Activated T-cell treated with anti-CD3 and anti-CD28 coated beads, Interleukin-2, amount 50 U/mL, for 24 hours (primary cell): ENCODE data around the gene FBXW7.

ENCODE experiments used
- DNase-seq: peaks from one replicate; pipeline ENCODE4 v3.0.0-alpha.2; 2020
- H3K27ac Mint-ChIP-seq: 2 replicates; pipeline ENCODE4 v1.8.0; 2020; ENCODE audit warnings: mild to moderate bottlenecking, mixed read lengths
- H3K27me3 Mint-ChIP-seq: 2 replicates; pipeline ENCODE4 v1.8.0; 2020; ENCODE audit warnings: mixed read lengths
- H3K36me3 Mint-ChIP-seq: 2 replicates; pipeline ENCODE4 v1.8.0; 2020; ENCODE audit warnings: low read depth, mixed read lengths
- H3K4me1 Mint-ChIP-seq: 2 replicates; pipeline ENCODE4 v1.8.0; 2020; ENCODE audit warnings: low read depth, mixed read lengths
- H3K4me3 Mint-ChIP-seq: 2 replicates; pipeline ENCODE4 v1.8.0; 2020; ENCODE audit warnings: mild to moderate bottlenecking, moderate library complexity, mixed read lengths
- H3K9me3 Mint-ChIP-seq: 2 replicates; pipeline ENCODE4 v1.8.0; 2020; ENCODE audit warnings: mixed read lengths

Gene FBXW7

DNA sequence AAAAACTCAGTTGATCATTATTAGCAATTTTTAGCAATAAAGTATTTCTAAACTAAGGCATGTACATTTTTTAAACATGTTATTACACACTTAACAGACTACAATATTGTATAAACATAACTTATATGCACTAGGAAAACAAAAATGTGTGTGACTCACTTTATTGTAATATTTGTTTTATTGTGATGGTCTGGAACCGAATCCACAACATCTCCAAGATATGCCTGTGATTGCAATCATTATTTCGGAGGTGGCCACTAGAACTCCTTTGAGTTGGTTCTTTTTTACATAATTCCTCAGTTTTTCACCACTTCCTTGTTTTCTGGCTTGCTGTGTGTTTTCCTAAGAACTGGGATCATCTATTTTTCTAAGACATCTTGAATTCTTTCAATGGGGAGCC is 53.7 kb downstream of the FBXW7 start:
- DNase-seq: no peak
- Mint-ChIP-seq H3K9me3 (peaks cover 5% of the 10 kb centered on the region), H3K4me3 (no peak overlapping the region), H3K4me1 (peaks cover 60% of the 10 kb centered on the region), H3K27me3 (no peaks in the 10 kb centered on the region), H3K36me3 (peaks cover 34% of the 10 kb centered on the region), H3K27ac (no peak overlapping the region)

GRCh38 chr4:152480901-152481300 is 55.0 kb downstream of the FBXW7 start:
- no peak overlapping the region for H3K27ac Mint-ChIP-seq
- peaks cover 5% of the 10 kb centered on the region for H3K9me3 Mint-ChIP-seq
- peaks cover 60% of the 10 kb centered on the region for H3K4me1 Mint-ChIP-seq
- H3K27me3 Mint-ChIP-seq: no peaks in the 10 kb centered on the region
- H3K4me3 Mint-ChIP-seq: no peak overlapping the region
- DNase-seq: no peak
- H3K36me3 Mint-ChIP-seq: peaks cover 35% of the 10 kb centered on the region

DNA sequence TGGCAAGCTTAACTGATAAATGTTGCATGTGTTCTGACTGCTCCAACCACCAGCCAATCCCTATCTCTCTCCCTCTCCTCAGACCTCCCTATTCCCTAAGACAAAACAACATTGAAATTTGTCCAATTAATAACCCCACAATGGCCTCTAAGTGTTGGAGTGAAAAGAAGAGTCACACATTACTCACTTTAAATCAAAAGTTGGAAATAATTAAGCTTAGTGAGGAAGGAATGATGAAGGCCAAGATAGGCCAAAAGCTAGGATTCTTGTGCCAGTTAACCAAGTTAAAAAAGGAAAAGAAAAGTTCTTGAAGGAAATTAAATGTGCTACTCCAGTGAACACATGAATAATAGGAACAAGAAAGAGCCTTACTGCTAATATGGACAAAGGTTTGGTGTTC is 55.6 kb downstream of the FBXW7 start:
- H3K36me3 Mint-ChIP-seq: peaks cover 35% of the 10 kb centered on the region
- no peak overlapping the region for H3K4me3 Mint-ChIP-seq
- no peaks in the 10 kb centered on the region for H3K27me3 Mint-ChIP-seq
- H3K9me3 Mint-ChIP-seq: peaks cover 5% of the 10 kb centered on the region
- DNase-seq: no peak
- H3K4me1 Mint-ChIP-seq: peaks cover 58% of the 10 kb centered on the region
- H3K27ac Mint-ChIP-seq: no peak overlapping the region

DNA sequence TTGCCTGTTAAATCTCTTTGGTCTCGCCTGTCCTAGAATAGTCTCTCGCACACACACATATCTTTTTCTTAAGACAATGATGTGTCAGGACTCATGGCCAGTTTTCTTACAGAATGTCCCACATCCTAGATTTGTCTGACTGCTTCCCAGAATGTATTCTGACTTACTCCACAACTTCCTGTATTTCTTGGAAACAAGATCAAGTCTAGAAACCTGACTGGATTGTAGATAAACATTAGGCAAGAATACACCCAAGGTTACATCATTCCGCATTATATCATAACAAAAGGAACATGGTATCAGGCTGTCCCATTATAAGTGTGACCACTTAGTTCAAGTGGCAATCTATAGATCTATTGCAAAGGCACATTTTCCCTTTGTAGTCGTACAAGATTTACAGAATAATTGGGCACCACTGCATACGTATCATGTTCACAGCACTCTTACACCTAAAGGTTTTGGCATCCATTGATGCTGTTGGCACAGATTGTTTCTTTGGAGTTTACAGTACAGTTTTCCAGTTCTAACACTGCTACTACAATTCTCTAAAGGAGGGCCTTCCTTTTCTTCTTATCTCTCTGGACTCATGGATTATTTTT is 56.4 kb downstream of the FBXW7 start:
- Mint-ChIP-seq H3K4me3 (no peak overlapping the region), H3K27me3 (no peaks in the 10 kb centered on the region), H3K27ac (no peak overlapping the region), H3K9me3 (peaks cover 5% of the 10 kb centered on the region), H3K36me3 (peaks cover 38% of the 10 kb centered on the region), H3K4me1 (peaks cover 54% of the 10 kb centered on the region)
- no peak for DNase-seq

DNA sequence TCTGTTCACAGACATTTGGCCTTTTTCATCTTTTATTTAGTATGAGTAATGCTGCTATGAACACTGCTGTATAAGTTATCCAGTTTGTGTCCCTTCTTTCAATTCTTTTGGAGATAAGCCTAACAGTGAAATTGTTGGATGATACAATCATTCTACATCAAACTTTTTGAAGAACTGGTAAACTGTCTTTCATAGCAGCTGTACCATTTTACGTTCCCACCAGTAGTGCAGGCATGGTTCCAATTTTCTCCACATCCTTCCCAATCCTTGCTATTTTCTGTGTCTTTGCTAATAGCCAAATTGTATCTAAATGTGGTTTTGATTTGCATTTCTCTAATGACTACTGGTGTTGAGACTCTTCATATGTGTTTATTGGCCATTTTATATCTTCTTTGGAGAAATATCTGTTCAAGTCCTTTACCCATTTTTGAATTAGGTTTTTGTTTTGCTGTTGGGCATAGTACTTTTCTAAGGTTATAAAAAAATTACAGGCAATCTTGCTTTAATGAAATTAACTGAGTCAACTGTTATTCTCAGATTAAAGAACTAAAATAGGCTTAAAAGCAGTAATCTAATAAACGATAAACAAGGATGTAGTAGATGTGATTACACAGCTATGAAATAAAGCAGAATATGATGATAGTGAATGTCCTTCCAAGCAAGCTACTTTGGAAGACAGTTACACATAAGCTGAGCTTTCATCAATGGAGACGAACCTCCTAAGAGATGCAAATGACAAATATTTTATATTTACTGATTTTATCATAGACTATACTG is 57.2 kb downstream of the FBXW7 start:
- Mint-ChIP-seq H3K27me3 (no peaks in the 10 kb centered on the region), H3K9me3 (peaks cover 5% of the 10 kb centered on the region), H3K4me1 (peaks cover 58% of the 10 kb centered on the region), H3K36me3 (peaks cover 40% of the 10 kb centered on the region), H3K4me3 (no peak overlapping the region), H3K27ac (no peak overlapping the region)
- DNase-seq: no peak

DNA sequence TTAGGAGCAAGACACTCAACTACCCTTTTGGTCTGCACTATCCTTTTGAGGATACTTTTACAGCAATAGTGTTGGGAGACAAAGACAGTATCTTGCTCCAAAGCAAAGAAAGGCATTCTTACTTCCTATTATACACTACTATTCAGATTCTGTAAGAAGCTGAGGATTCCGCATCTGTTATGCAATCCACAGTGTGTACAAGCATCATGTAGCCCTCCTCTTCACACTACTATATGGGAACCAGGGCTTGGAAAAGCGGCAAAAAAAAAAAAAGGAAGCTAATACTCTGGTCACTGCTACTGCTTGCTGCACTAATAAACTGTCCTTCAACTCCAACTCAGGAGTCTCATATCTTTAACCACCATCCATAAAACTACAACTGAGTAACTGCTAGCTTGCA is 59.1 kb downstream of the FBXW7 start:
- Mint-ChIP-seq H3K9me3 (peaks cover 5% of the 10 kb centered on the region), H3K27ac (no peak overlapping the region), H3K4me3 (no peak overlapping the region), H3K27me3 (no peaks in the 10 kb centered on the region), H3K36me3 (peaks cover 35% of the 10 kb centered on the region), H3K4me1 (peaks cover 59% of the 10 kb centered on the region)
- no peak for DNase-seq

GRCh38 chr4:152471251-152471792 is 64.6 kb downstream of the FBXW7 start:
- Mint-ChIP-seq H3K9me3 (no peaks in the 10 kb centered on the region), H3K4me1 (peaks cover 32% of the 10 kb centered on the region), H3K4me3 (no peak overlapping the region), H3K27me3 (no peaks in the 10 kb centered on the region), H3K27ac (no peak overlapping the region), H3K36me3 (peaks cover 24% of the 10 kb centered on the region)
- DNase-seq: no peak

DNA sequence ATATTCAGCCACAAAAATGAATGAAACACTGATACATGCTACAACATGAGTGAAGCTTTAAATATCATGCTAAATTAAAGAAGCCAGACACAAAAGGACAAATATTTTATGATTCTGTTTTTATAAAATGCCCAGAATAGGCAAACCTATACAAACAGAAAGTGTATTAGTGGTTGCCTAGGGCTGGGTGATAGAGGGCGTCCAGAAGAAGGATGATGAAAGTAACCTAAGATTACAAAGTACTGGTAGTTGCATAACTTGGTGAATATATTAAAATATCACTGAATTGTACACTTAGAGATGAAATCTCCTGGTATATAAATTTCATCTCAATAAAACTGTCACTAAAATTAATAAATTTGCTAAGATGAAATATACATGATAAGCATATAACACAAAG is 67.5 kb downstream of the FBXW7 start:
- DNase-seq: no peak
- no peak overlapping the region for H3K4me3 Mint-ChIP-seq

GRCh38 chr4:152467101-152467500 is 68.8 kb downstream of the FBXW7 start:
- no peak overlapping the region for H3K27ac Mint-ChIP-seq
- DNase-seq: no peak
- no peak overlapping the region for H3K4me3 Mint-ChIP-seq
- peaks cover 50% of the 10 kb centered on the region for H3K4me1 Mint-ChIP-seq
- no peaks in the 10 kb centered on the region for H3K27me3 Mint-ChIP-seq
- H3K9me3 Mint-ChIP-seq: no peaks in the 10 kb centered on the region
- peaks cover 19% of the 10 kb centered on the region for H3K36me3 Mint-ChIP-seq

More for the DNA sequence above, 67.5 kb downstream of the FBXW7 start:
- no peaks in the 10 kb centered on the region for H3K9me3 Mint-ChIP-seq
- H3K36me3 Mint-ChIP-seq: peaks cover 17% of the 10 kb centered on the region
- H3K4me1 Mint-ChIP-seq: peaks cover 40% of the 10 kb centered on the region
- no peak overlapping the region for H3K27ac Mint-ChIP-seq
- no peaks in the 10 kb centered on the region for H3K27me3 Mint-ChIP-seq

DNA sequence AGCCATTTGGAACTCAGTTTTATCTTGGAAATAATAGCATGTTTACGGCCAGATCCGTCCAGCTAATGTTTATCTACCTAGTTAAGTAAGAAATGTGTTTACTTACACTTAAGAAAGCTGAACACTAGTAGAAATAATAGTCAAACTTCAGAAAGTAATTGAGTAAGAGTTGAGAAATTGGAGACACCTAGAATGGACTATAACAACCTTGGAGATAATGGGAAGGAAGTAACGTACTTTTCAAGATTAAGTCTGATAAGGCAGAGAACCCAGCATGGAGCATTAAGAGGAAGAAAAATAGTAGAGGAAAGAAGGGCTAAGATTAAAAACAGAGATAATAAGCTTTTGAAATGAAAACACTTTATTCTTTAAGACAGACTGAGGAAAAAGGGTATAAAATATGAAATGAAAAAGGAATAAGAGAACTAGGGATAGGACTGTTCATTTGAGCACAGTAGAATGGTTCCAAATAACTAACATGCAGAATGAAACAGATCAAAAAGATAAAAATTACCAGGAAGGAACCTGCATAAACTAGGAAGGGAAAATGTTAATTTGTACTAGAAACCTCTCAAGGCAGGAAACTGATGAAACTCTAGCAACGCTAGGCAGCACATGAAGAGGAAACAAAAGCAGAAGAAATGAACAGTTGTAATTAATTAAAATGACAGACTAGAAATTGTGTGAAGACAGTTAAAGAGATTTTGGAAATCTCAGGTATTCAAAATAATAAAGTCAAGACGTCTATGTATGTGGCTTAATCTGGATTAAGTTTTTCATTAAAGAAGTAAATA is 71.7 kb downstream of the FBXW7 start:
- Mint-ChIP-seq H3K36me3 (peaks cover 17% of the 10 kb centered on the region), H3K9me3 (no peaks in the 10 kb centered on the region), H3K27me3 (no peaks in the 10 kb centered on the region), H3K4me1 (peaks cover 57% of the 10 kb centered on the region), H3K4me3 (no peak overlapping the region), H3K27ac (peak overlapping the region; percentile 2)
- no peak for DNase-seq

DNA sequence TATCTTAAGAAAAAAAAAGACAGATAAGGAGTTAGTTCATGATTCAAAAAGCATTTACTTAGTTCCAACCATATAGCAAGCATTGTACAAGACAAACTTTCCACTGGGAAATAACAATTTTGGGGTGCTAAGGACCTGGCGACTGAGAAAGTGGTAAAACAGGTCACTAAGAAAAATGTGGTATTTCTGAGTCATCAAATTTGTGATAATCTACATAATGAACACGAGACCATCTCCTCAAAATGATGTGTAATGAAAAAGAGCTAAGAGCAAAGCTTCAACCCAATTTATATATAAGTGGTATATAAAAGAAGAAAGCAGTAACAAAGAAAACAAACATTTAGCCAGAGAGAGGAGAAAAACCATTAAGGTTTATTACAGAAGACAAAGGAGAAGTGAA is 72.3 kb downstream of the FBXW7 start:
- Mint-ChIP-seq H3K4me3 (no peak overlapping the region), H3K9me3 (no peaks in the 10 kb centered on the region)
- no peak for DNase-seq

GRCh38 chr4:152462695-152463094 is 73.2 kb downstream of the FBXW7 start:
- Mint-ChIP-seq H3K36me3 (peaks cover 17% of the 10 kb centered on the region), H3K4me1 (peaks cover 69% of the 10 kb centered on the region), H3K4me3 (no peak overlapping the region), H3K9me3 (no peaks in the 10 kb centered on the region), H3K27me3 (no peaks in the 10 kb centered on the region), H3K27ac (no peak overlapping the region)
- no peak for DNase-seq

More for the DNA sequence above, 72.3 kb downstream of the FBXW7 start:
- H3K27ac Mint-ChIP-seq: no peak overlapping the region
- peaks cover 17% of the 10 kb centered on the region for H3K36me3 Mint-ChIP-seq
- H3K4me1 Mint-ChIP-seq: peaks cover 64% of the 10 kb centered on the region
- no peaks in the 10 kb centered on the region for H3K27me3 Mint-ChIP-seq

- peaks cover 67% of the 10 kb centered on the region for H3K4me1 Mint-ChIP-seq
- H3K27me3 Mint-ChIP-seq: no peaks in the 10 kb centered on the region
- H3K36me3 Mint-ChIP-seq: peaks cover 10% of the 10 kb centered on the region
- H3K9me3 Mint-ChIP-seq: no peaks in the 10 kb centered on the region
- H3K4me3 Mint-ChIP-seq: no peak overlapping the region
- no peak for DNase-seq
- no peak overlapping the region for H3K27ac Mint-ChIP-seq
Measured at GRCh38 chr4:152462047-152462446, 73.8 kb downstream of the FBXW7 start.

DNA sequence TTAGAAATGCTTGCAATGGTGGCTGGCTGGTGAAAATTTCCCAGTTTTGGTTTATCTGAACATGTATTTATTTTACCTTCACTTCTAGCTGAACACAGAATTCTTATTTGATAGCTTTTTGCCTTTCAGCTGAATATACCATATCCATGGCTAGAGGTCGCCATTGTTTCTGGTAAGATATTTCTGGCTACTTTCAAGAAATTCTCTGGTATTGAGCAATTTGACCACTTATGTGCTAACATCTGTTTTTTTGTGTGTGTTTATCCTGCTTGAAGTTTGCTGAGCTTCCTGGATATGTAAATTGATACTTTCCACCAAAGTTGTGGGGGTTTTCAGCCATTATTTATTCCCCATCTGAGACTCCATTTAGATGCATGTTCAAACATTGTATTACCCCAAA is 75.4 kb downstream of the FBXW7 start:
- H3K36me3 Mint-ChIP-seq: peaks cover 10% of the 10 kb centered on the region
- DNase-seq: no peak
- no peak overlapping the region for H3K27ac Mint-ChIP-seq
- no peaks in the 10 kb centered on the region for H3K27me3 Mint-ChIP-seq
- peaks cover 71% of the 10 kb centered on the region for H3K4me1 Mint-ChIP-seq
- no peak overlapping the region for H3K4me3 Mint-ChIP-seq
- H3K9me3 Mint-ChIP-seq: no peaks in the 10 kb centered on the region
